HL-60 (cell line): ENCODE results near the gene SUSD4.

Experiments used
- CTCF ChIP-seq: IDR thresholded peaks from one replicate; pipeline ENCODE4 v1.5.1; 2011; ENCODE audit warnings: low read length, control low read depth, inconsistent platforms; ENCODE audit not compliant: insufficient read depth
- GABPA ChIP-seq: IDR thresholded peaks from 2 replicates; pipeline ENCODE4 v1.6.1; 2012; ENCODE audit warnings: low read depth
- REST ChIP-seq: IDR thresholded peaks from 2 replicates; pipeline ENCODE4 v1.6.1; 2012; ENCODE audit warnings: low read depth; ENCODE audit not compliant: insufficient replicate concordance

GRCh38 chr1:223215026-223215425 is 148.9 kb downstream of the SUSD4 start:
- TF ChIP-seq CTCF (no peak), REST (no peak), GABPA (no peak)
